Kidney (tissue), 14 donors: Measurements from ENCODE around the gene ADAMTSL5. TPM values are rescaled to one million over a fixed set of nuclear protein-coding genes. Genes with fewer than 3 reads are reported as not detected.

Source experiments
- DNase-seq, 5 donors: peaks; one replicate each; pipeline ENCODE4 v3.0.0-alpha.2; 2013 to 2020
- FAIRE-seq: peaks from 2 replicates; lab custom pipeline; 2012; peaks lifted over from hg19 to GRCh38; lab: Jason Lieb, UNC
- H3K27ac ChIP-seq, 2 donors: one replicate each; pipeline ENCODE4 v1.7.0; 2013; ENCODE audit warnings: low read depth in 2 of 2, low read length in 2 of 2, inconsistent platforms in 1 of 2
- H3K27me3 ChIP-seq: one replicate; pipeline ENCODE4 v1.7.1; 2013; ENCODE audit warnings: low read length, inconsistent platforms; ENCODE audit not compliant: control insufficient read depth, insufficient read depth
- H3K36me3 ChIP-seq, 3 donors: one replicate each; pipeline versions ENCODE4 v1.7.0 to v1.7.1; 2013; ENCODE audit warnings: low read length in 3 of 3, control low read depth in 1 of 3, inconsistent platforms in 1 of 3; ENCODE audit not compliant: insufficient read depth in 3 of 3, control insufficient read depth in 2 of 3
- H3K4me1 ChIP-seq, 3 donors: one replicate each; pipeline versions ENCODE4 v1.7.0 to v1.7.1; 2013; ENCODE audit warnings: low read length in 3 of 3, inconsistent platforms in 1 of 3, low read depth in 1 of 3; ENCODE audit not compliant: control insufficient read depth in 2 of 3, insufficient read depth in 2 of 3
- H3K4me3 ChIP-seq, 3 donors: one replicate each; pipeline versions ENCODE4 v1.7.0 to v1.8.1; 2013; ENCODE audit warnings: low read length in 3 of 3, control low read depth in 1 of 3, inconsistent platforms in 1 of 3
- H3K9ac ChIP-seq, 3 donors: one replicate each; pipeline versions ENCODE4 v1.7.0 to v1.7.1; 2013; ENCODE audit warnings: low read length in 3 of 3, control low read depth in 1 of 3, inconsistent platforms in 1 of 3
- H3K9me3 ChIP-seq, 3 donors: one replicate each; pipeline versions ENCODE4 v1.7.0 to v1.7.1; 2013; ENCODE audit warnings: low read length in 3 of 3, control low read depth in 1 of 3, inconsistent platforms in 1 of 3; ENCODE audit not compliant: control insufficient read depth in 2 of 3, insufficient read depth in 1 of 3
- CTCF ChIP-seq: IDR thresholded peaks from 3 replicates; pipeline ENCODE4 v1.5.1; 2012; ENCODE audit warnings: mild to moderate bottlenecking, moderate library complexity, borderline replicate concordance; ENCODE audit not compliant: insufficient read depth; ENCODE audit errors: extremely low read depth
- intact Hi-C: fragments of 100-400 bp; cut with DNase I; formaldehyde crosslinking; loops from one replicate; pipeline ENCODE4 v1.11.1; 2022
- polyA plus RNA-seq: library from polyadenylated mRNA; stranded (reverse); fragments of 350-450 nt; fragmentation: Illumina TruSeq; extraction: RNeasy Lipid Tissue Mini Kit (QIAGEN cat#74804); gene quantifications from one replicate; pipeline ENCODE4 v1.2.3, GENCODE V29; 2014; ENCODE audit warnings: low read depth, low replicate concordance; ENCODE audit not compliant: insufficient read depth
- total RNA-seq: library from RNA; stranded (reverse); fragmentation: NEBNext Ultra II Directional; extraction: Animal tissue kit (Norgen Biotek cat#: 25700); gene quantifications from one replicate; pipeline ENCODE4 v1.2.1, GENCODE V29; 2021
- donor health status: control.
- donor health status: control.
- donor health status: control.
- donor health status: control.
- donor health status: control.
- donor health status: DM: yes; HTN: yes; CAD: no.
- donor health status: Normal renal cell carcinoma (clear cell type).

Gene ADAMTSL5
- total and polyA plus RNA-seq, 2 donors from 2014 or later = 1.4 to 4.6 TPM

DNA sequence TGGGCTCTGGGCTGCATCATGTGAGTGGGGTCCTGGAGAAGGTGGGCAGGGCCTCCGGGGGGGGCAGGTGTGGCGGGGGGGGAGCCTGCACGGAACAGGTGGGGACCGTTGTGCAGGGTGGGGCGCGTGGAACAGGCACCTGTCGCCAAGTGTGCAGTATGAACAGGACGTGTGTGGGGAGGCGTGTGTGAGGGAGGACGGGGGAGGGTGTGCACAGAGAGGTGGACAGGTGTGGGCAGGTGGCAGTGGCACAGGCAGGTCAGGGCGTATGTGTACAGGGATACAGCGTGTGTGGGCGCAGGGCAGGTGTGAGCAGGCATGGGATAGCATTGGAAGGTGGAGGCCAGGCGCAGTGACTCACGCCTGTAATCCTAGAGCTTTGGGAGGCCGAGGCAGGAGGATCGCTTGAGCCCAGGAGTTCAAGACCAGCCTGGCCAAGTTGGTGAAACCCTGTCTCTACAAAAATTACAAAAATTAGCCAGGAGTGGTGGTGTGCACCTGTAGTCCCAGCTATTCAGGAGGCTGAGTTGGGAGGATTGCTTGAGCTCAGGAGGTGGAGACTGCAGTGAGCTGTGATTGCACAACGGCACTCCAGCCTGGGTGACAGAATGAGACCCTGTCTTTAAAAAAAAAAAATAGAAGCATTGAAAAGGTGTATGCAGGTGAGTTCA lies 14.3 kb upstream of the ADAMTSL5 start:
- no peak for FAIRE-seq
- TF ChIP-seq CTCF = no peak
- Histone ChIP-seq H3K4me3 (no peak overlapping the region), H3K9ac (no peak overlapping the region), H3K27ac (no peak overlapping the region), H3K4me1 (peaks cover 0 to 4% (median 0%) of the 10 kb centered on the region in 3 donors), H3K9me3 (peaks cover 0 to 2% (median 0%) of the 10 kb centered on the region in 3 donors), H3K27me3 (peaks cover 9% of the 10 kb centered on the region), H3K36me3 (no peaks in the 10 kb centered on the region)
- DNase-seq = no peak
- intact Hi-C loops = no loop called here

DNA sequence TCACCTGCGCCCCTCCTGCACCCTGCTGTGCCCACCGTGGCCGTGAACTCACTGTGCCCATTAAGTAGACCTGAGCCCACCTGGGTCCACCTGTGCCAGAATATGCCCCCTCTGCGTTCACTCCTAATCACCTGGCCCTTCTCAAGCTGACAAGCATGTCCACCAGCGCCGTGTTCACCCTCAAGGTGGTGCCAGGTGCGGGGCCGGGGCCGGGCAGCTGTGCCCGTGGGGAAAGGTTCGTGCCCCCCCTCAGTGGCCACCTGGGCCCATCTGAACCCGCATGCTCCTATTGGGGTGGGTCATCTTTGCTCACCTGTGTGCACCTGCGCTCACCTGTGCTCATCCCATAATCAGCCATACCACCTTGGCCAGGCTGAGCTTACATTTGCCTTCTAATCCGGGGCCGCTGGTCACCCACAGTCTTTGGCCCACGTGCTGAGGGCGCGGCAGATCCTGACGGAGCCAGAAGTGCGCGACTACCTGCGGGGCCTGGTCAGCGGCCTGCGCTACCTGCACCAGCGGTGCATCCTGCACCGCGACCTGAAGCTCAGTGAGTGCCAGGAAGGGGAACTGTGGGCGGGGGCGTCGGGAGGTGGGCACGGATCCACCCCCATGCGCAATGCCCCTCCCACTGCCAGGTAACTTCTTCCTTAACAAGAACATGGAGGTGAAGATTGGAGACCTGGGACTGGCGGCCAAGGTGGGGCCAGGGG lies 13.4 kb upstream of the ADAMTSL5 start:
- Histone ChIP-seq H3K4me3 (no peak overlapping the region), H3K27me3 (peaks cover 9% of the 10 kb centered on the region), H3K4me1 (peaks cover 0 to 4% (median 0%) of the 10 kb centered on the region in 3 donors), H3K36me3 (no peaks in the 10 kb centered on the region), H3K9me3 (peaks cover 0 to 2% (median 0%) of the 10 kb centered on the region in 3 donors), H3K27ac (no peak overlapping the region), H3K9ac (no peak overlapping the region)
- DNase-seq = no peak
- FAIRE-seq = no peak
- intact Hi-C loops = no loop called here
- no peak for TF ChIP-seq CTCF

- intact Hi-C loops = no loop called here
- H3K9ac ChIP-seq = no peak overlapping the region
- TF ChIP-seq CTCF = no peak
- peaks cover 9% of the 10 kb centered on the region for H3K27me3 ChIP-seq
- H3K4me3 ChIP-seq = no peak overlapping the region
- H3K9me3 ChIP-seq = peaks cover 0 to 2% (median 0%) of the 10 kb centered on the region in 3 donors
- no peak for DNase-seq
- H3K4me1 ChIP-seq = peaks cover 0 to 4% (median 0%) of the 10 kb centered on the region in 3 donors
- no peaks in the 10 kb centered on the region for H3K36me3 ChIP-seq
- H3K27ac ChIP-seq = no peak overlapping the region
- FAIRE-seq = no peak
These were observed 12.5 kb upstream of the ADAMTSL5 start for GRCh38 chr19:1525343-1525742.
